ENCODE data around the gene GARIN5B. TPM values are rescaled to one million over a fixed set of nuclear protein-coding genes. Genes with fewer than 3 reads are reported as not detected.

GARIN5B gene
- total RNA-seq, 1 experiment from 2014 or later: 0.11 TPM

GRCh38 chr19:55325172-55325571, 37.9 kb downstream of the GARIN5B start, which contains the start of gene TMEM150B:
TMEM150B (minus strand) TSS chr19:55325341; CDS start chr19:55321036, 4,305 bp downstream.
- peaks cover 23% of the 10 kb centered on the region; the same call in 1 of the 2 replicates for H3F3A ChIP-seq (ENCODE audit: insufficient read depth, low read depth)
- POLR2A ChIA-PET (ENCODE audit: unreplicated experiment): no interaction called here
- intact Hi-C loops (cut with micrococcal nuclease; ENCODE audit: unreplicated experiment): no loop called here
- no peaks in the 10 kb centered on the region for H3K36me3 ChIP-seq (ENCODE audit: low read depth)
- no peaks in the 10 kb centered on the region for H3K9me2 ChIP-seq (ENCODE audit: insufficient read depth)
- no peaks in the 10 kb centered on the region for H4K20me1 ChIP-seq (ENCODE audit: insufficient read depth)
- H3K4me2 ChIP-seq: no peak within 1 kb of the TSS
- CTCF ChIA-PET: no interaction called here
- TF ChIP-seq EZH2 (IDR thresholded peaks at IDR 0.05; ENCODE audit: low read depth): no peak
- TF ChIP-seq, protein P1, sequence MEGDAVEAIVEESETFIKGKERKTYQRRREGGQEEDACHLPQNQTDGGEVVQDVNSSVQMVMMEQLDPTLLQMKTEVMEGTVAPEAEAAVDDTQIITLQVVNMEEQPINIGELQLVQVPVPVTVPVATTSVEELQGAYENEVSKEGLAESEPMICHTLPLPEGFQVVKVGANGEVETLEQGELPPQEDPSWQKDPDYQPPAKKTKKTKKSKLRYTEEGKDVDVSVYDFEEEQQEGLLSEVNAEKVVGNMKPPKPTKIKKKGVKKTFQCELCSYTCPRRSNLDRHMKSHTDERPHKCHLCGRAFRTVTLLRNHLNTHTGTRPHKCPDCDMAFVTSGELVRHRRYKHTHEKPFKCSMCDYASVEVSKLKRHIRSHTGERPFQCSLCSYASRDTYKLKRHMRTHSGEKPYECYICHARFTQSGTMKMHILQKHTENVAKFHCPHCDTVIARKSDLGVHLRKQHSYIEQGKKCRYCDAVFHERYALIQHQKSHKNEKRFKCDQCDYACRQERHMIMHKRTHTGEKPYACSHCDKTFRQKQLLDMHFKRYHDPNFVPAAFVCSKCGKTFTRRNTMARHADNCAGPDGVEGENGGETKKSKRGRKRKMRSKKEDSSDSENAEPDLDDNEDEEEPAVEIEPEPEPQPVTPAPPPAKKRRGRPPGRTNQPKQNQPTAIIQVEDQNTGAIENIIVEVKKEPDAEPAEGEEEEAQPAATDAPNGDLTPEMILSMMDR (conservative IDR thresholded peaks at IDR 0.05): no peak
- DNase-seq: no peak
- H3K79me2 ChIP-seq (ENCODE audit: low read depth): no peaks in the 10 kb centered on the region
- no peaks in the 10 kb centered on the region for H3K9me3 ChIP-seq (ENCODE audit: insufficient read depth, low read depth)
- H3K4me3 ChIP-seq: no peak within 1 kb of the TSS
- no peak within 1 kb of the TSS for H2AFZ ChIP-seq
- peaks cover 19% of the 10 kb centered on the region for H3K4me1 ChIP-seq (replicated peaks; ENCODE audit: insufficient read depth)
- no peaks in the 10 kb centered on the region for H3K27me3 ChIP-seq (ENCODE audit: insufficient read depth, low read depth)
- BruUV-seq (replicated peaks): no TSS peak
- no peak within 1 kb of the TSS for H3K27ac ChIP-seq

GRCh38 chr19:55324662-55325061, 38.4 kb downstream of the GARIN5B start:
- Histone ChIP-seq H3K79me2 (ENCODE audit: low read depth) (no peaks in the 10 kb centered on the region), H2AFZ (no peak overlapping the region), H4K20me1 (ENCODE audit: insufficient read depth) (no peaks in the 10 kb centered on the region), H3K4me3 (no peak overlapping the region), H3K4me2 (no peak overlapping the region), H3F3A (ENCODE audit: insufficient read depth, low read depth) (peaks cover 23% of the 10 kb centered on the region; the same call in 1 of the 2 replicates), H3K27me3 (ENCODE audit: insufficient read depth, low read depth) (no peaks in the 10 kb centered on the region), H3K36me3 (ENCODE audit: low read depth) (no peaks in the 10 kb centered on the region), H3K4me1 (replicated peaks; ENCODE audit: insufficient read depth) (peaks cover 14% of the 10 kb centered on the region), H3K9me2 (ENCODE audit: insufficient read depth) (no peaks in the 10 kb centered on the region), H3K9me3 (ENCODE audit: insufficient read depth, low read depth) (no peaks in the 10 kb centered on the region), H3K27ac (no peak overlapping the region)
- TF ChIP-seq EZH2 (IDR thresholded peaks at IDR 0.05; ENCODE audit: low read depth): no peak
- TF ChIP-seq, protein P1 (conservative IDR thresholded peaks at IDR 0.05): no peak
- ChIA-PET POLR2A (ENCODE audit: unreplicated experiment) (interaction anchor here (0.6 kb wide), 1 partner anchor 228 kb away, joined by 8 read pairs; no protein-coding TSS in a partner anchor), CTCF (no interaction called here)
- no peak for DNase-seq
- no TSS peak for BruUV-seq (replicated peaks)
- intact Hi-C loops (cut with micrococcal nuclease; ENCODE audit: unreplicated experiment): no loop called here

- ChIA-PET CTCF (interaction anchor here (0.6 to 1.1 kb wide), 2 partner anchors 21 to 147 kb away, joined by 3 to 5 read pairs; no protein-coding TSS in a partner anchor), POLR2A (ENCODE audit: unreplicated experiment) (interaction anchor here (0.6 kb wide), 1 partner anchor 52 kb away, joined by 3 read pairs; no protein-coding TSS in a partner anchor)
- DNase-seq: no peak
- peaks cover 11% of the 10 kb centered on the region; the same call in 1 of the 2 replicates for H3F3A ChIP-seq (ENCODE audit: insufficient read depth, low read depth)
- no peak overlapping the region for H2AFZ ChIP-seq
- no peaks in the 10 kb centered on the region for H3K9me3 ChIP-seq (ENCODE audit: insufficient read depth, low read depth)
- H3K4me3 ChIP-seq: no peak overlapping the region
- H3K27me3 ChIP-seq (ENCODE audit: insufficient read depth, low read depth): no peaks in the 10 kb centered on the region
- intact Hi-C loops (cut with micrococcal nuclease; ENCODE audit: unreplicated experiment): no loop called here
- no TSS peak for BruUV-seq (replicated peaks)
- 0 out of 2 replicates have a peak, but pooled peaks cover 3% of the 10 kb centered on the region for H3K4me1 ChIP-seq (replicated peaks; ENCODE audit: insufficient read depth)
- H4K20me1 ChIP-seq (ENCODE audit: insufficient read depth): no peaks in the 10 kb centered on the region
- H3K4me2 ChIP-seq: no peak overlapping the region
- H3K27ac ChIP-seq: no peak overlapping the region
- no peaks in the 10 kb centered on the region for H3K79me2 ChIP-seq (ENCODE audit: low read depth)
- no peaks in the 10 kb centered on the region for H3K9me2 ChIP-seq (ENCODE audit: insufficient read depth)
- no peaks in the 10 kb centered on the region for H3K36me3 ChIP-seq (ENCODE audit: low read depth)
- no peak for TF ChIP-seq EZH2 (IDR thresholded peaks at IDR 0.05; ENCODE audit: low read depth)
- TF ChIP-seq, protein P1 (conservative IDR thresholded peaks at IDR 0.05): no peak
These were observed 40.7 kb downstream of the GARIN5B start for GRCh38 chr19:55322204-55322885.
